IMR-90 (cell line): ENCODE data around the gene RILPL2. TPM values are rescaled to one million over a fixed set of nuclear protein-coding genes. Genes with fewer than 3 reads are reported as not detected.

ENCODE experiments used
- ATAC-seq: fragments of 200-7000 bp; cut with Tn5 transposase; 2 replicates; pipeline ENCODE4 v1.9.1; 2020; ENCODE audit warnings: low read depth, mild to moderate bottlenecking, moderate library complexity
- BruUV-seq: library from RNA; stranded (reverse); fragments of 400-500 nt; replicated peaks from 2 replicates; lab custom pipeline; 2021; lab: Mats Ljungman, UMichigan
- CTCF ChIA-PET: fragments of 300-600 bp; formaldehyde crosslinking; extraction: SDS; loops from one replicate; lab custom pipeline; 2021; ENCODE audit warnings: antibody characterized with exemption; lab: Yijun Ruan, JAX
- POLR2A ChIA-PET: fragments of 300-600 bp; sonication (Branson Sonifier 250); formaldehyde crosslinking; loops from one replicate; lab custom pipeline; 2022; ENCODE audit warnings: antibody characterized with exemption; ENCODE audit not compliant: unreplicated experiment; lab: Charles Lee
- DNase-seq: peaks from one replicate; pipeline ENCODE4 v3.0.0; 2013
- H2AFZ ChIP-seq: replicated peaks from 2 replicates; pipeline ENCODE3; 2013; ENCODE audit warnings: low read length, mild to moderate bottlenecking; ENCODE audit not compliant: poor library complexity
- H2AK5ac ChIP-seq: 2 replicates; pipeline ENCODE4 v1.6.1; 2013; ENCODE audit warnings: low read depth, low read length, inconsistent platforms
- H2AK9ac ChIP-seq: replicated peaks from 2 replicates; pipeline ENCODE3; 2013; ENCODE audit warnings: mild to moderate bottlenecking, low read depth, low read length, moderate library complexity; ENCODE audit not compliant: poor library complexity
- H2BK120ac ChIP-seq: 2 replicates; pipeline ENCODE4 v1.6.1; 2013; ENCODE audit warnings: low read depth, low read length, inconsistent platforms
- H2BK15ac ChIP-seq: 3 replicates; pipeline ENCODE4 v1.6.1; 2013; ENCODE audit warnings: low read depth, low read length, inconsistent platforms
- H2BK20ac ChIP-seq: 2 replicates; pipeline ENCODE4 v1.6.1; 2013; ENCODE audit warnings: low read depth, mild to moderate bottlenecking, inconsistent platforms, low read length, moderate library complexity
- H2BK5ac ChIP-seq: 2 replicates; pipeline ENCODE4 v1.6.1; 2013; ENCODE audit warnings: mild to moderate bottlenecking, low read depth, low read length, inconsistent platforms; ENCODE audit not compliant: poor library complexity, severe bottlenecking
- H3K14ac ChIP-seq: replicated peaks from 2 replicates; pipeline ENCODE4 v1.6.1; 2013; ENCODE audit warnings: low read depth, low read length, inconsistent platforms
- H3K18ac ChIP-seq: 2 replicates; pipeline ENCODE4 v1.6.1; 2013; ENCODE audit warnings: low read depth, low read length, control low read depth
- H3K23ac ChIP-seq: 2 replicates; pipeline ENCODE4 v1.6.1; 2013; ENCODE audit warnings: low read depth, low read length, inconsistent platforms
- H3K27ac ChIP-seq: 2 replicates; pipeline ENCODE4 v1.5.1; 2013; ENCODE audit warnings: mild to moderate bottlenecking, control low read depth, low read length; ENCODE audit not compliant: insufficient read depth
- H3K27me3 ChIP-seq: 2 replicates; pipeline ENCODE4 v1.6.1; 2013; ENCODE audit warnings: low read length; ENCODE audit not compliant: control insufficient read depth, insufficient read depth
- H3K36me3 ChIP-seq: 2 replicates; pipeline ENCODE4 v1.6.1; 2013; ENCODE audit warnings: low read length, mixed read lengths; ENCODE audit not compliant: control insufficient read depth, insufficient read depth
- H3K4ac ChIP-seq: 2 replicates; pipeline ENCODE4 v1.6.1; 2013; ENCODE audit warnings: low read depth, low read length, inconsistent platforms
- H3K4me1 ChIP-seq: 2 replicates; pipeline ENCODE4 v1.6.1; 2013; ENCODE audit warnings: low read length, mixed read lengths; ENCODE audit not compliant: control insufficient read depth, insufficient read depth
- H3K4me2 ChIP-seq: 2 replicates; pipeline ENCODE4 v1.6.1; 2013; ENCODE audit warnings: low read depth, mild to moderate bottlenecking, control low read depth, low read length, moderate library complexity
- H3K4me3 ChIP-seq: 2 replicates; pipeline ENCODE4 v1.5.1; 2013; ENCODE audit warnings: low read depth, mild to moderate bottlenecking, control low read depth, low read length, moderate library complexity; ENCODE audit not compliant: insufficient read depth
- H3K56ac ChIP-seq: 2 replicates; pipeline ENCODE4 v1.6.1; 2013; ENCODE audit warnings: low read length, inconsistent platforms; ENCODE audit not compliant: insufficient read depth; ENCODE audit errors: extremely low read depth
- H3K79me1 ChIP-seq, 2 experiments: 2 replicates each; pipeline ENCODE4 v1.6.1; 2013; ENCODE audit warnings: low read length in 2 of 2, inconsistent platforms in 1 of 2, low read depth in 1 of 2
- H3K9ac ChIP-seq: 2 replicates; pipeline ENCODE4 v1.6.1; 2013; ENCODE audit warnings: low read depth, low read length, control low read depth
- H3K9me1 ChIP-seq: 2 replicates; pipeline ENCODE4 v1.6.1; 2013; ENCODE audit warnings: low read length, inconsistent platforms; ENCODE audit not compliant: insufficient read depth
- H3K9me3 ChIP-seq: 2 replicates; pipeline ENCODE4 v1.6.1; 2013; ENCODE audit warnings: low read length; ENCODE audit not compliant: control insufficient read depth, insufficient read depth
- H4K20me1 ChIP-seq: 2 replicates; pipeline ENCODE4 v1.6.1; 2013; ENCODE audit warnings: low read length, inconsistent platforms; ENCODE audit not compliant: insufficient read depth
- H4K5ac ChIP-seq: 2 replicates; pipeline ENCODE4 v1.6.1; 2013; ENCODE audit warnings: mild to moderate bottlenecking, low read depth, low read length, control low read depth
- H4K8ac ChIP-seq, 2 experiments: 2 replicates each; pipeline ENCODE4 v1.6.1; 2013; ENCODE audit warnings: low read depth in 2 of 2, low read length in 2 of 2, control low read depth in 1 of 2, inconsistent platforms in 1 of 2
- H4K91ac ChIP-seq: 2 replicates; pipeline ENCODE4 v1.6.1; 2013; ENCODE audit warnings: low read depth, low read length, inconsistent platforms; ENCODE audit not compliant: insufficient read depth
- CEBPB ChIP-seq: IDR thresholded peaks from 2 replicates; pipeline ENCODE4 v1.6.1; 2012; ENCODE audit warnings: low read depth, low read length, improper control_type of control experiment
- CHD1 ChIP-seq: IDR thresholded peaks from 2 replicates; pipeline ENCODE4 v1.6.1; 2012; ENCODE audit warnings: low read depth, low read length, improper control_type of control experiment
- FOS ChIP-seq: fragments of 150-350 bp; IDR thresholded peaks from 2 replicates; pipeline ENCODE4 v1.6.1; 2016; ENCODE audit warnings: low read depth, low read length
- MAZ ChIP-seq: IDR thresholded peaks from 2 replicates; pipeline ENCODE4 v1.6.1; 2012; ENCODE audit warnings: low read depth, mild to moderate bottlenecking, low read length, improper control_type of control experiment, moderate library complexity, borderline replicate concordance
- NFE2L2 ChIP-seq: fragments of 150-350 bp; IDR thresholded peaks from 2 replicates; pipeline ENCODE4 v1.6.1; 2016; ENCODE audit warnings: low read depth, mild to moderate bottlenecking, low read length
- RCOR1 ChIP-seq: IDR thresholded peaks from 2 replicates; pipeline ENCODE4 v1.6.1; 2012; ENCODE audit warnings: mild to moderate bottlenecking, low read length, improper control_type of control experiment; ENCODE audit not compliant: insufficient replicate concordance
- RFX5 ChIP-seq: IDR thresholded peaks from 2 replicates; pipeline ENCODE4 v1.8.0; 2012; ENCODE audit warnings: low read depth, mild to moderate bottlenecking, low read length, moderate library complexity
- SMC3 ChIP-seq: fragments of 150-350 bp; IDR thresholded peaks from 2 replicates; pipeline ENCODE4 v1.6.1; 2016; ENCODE audit warnings: low read depth, mild to moderate bottlenecking, antibody characterized with exemption, low read length, moderate library complexity
- WGBS, 2 experiments: methylation state at CpG; one replicate each; pipeline versions ENCODE4 v1.1.5 to v1.1.7; 2013; ENCODE audit warnings: missing lambda C conversion rate in 2 of 2; ENCODE audit not compliant: insufficient read length in 1 of 2; ENCODE audit errors: extremely low coverage in 2 of 2; 5-methylcytosine and 5-hydroxymethylcytosine counted together
- dilution Hi-C: fragments of 300-500 bp; cut with HindIII; formaldehyde crosslinking; loops from one replicate; pipeline ENCODE4 v1.14.3; 2018; ENCODE audit warnings: low sequenced_read_pairs; ENCODE audit not compliant: unreplicated experiment
- in situ Hi-C: fragments of 300-500 bp; cut with MboI; formaldehyde crosslinking; loops from 3 replicates; pipeline ENCODE4 v1.14.3; 2019; ENCODE audit warnings: low sequenced_read_pairs, inconsistent platforms, mixed read lengths
- intact Hi-C: fragments of 100-400 bp; cut with micrococcal nuclease; formaldehyde crosslinking; loops from 2 replicates; pipeline ENCODE4 v1.10.0; 2022
- polyA plus RNA-seq, 3 experiments: library from polyadenylated mRNA; depleted of rRNA; stranded (reverse); fragments of >200 nt; gene quantifications; 2 replicates each; pipeline ENCODE4 v1.2.3, GENCODE V29; 2012; ENCODE audit warnings: low replicate concordance in 1 of 3
- total RNA-seq: library from RNA; depleted of rRNA; stranded (reverse); fragments of >200 nt; gene quantifications from 2 replicates; pipeline ENCODE4 v1.2.3, GENCODE V29; 2012
- TF ChIP-seq, protein P1 (sequence below): conservative IDR thresholded peaks from 2 replicates; pipeline ENCODE4 v1.5.1; 2012; ENCODE audit warnings: mild to moderate bottlenecking, low read depth, low read length, improper control_type of control experiment

Gene RILPL2
- total and polyA plus RNA-seq, 2 of the 4 experiments (the other 2 are of a cell fraction) = 1.8 to 2.2 TPM

DNA sequence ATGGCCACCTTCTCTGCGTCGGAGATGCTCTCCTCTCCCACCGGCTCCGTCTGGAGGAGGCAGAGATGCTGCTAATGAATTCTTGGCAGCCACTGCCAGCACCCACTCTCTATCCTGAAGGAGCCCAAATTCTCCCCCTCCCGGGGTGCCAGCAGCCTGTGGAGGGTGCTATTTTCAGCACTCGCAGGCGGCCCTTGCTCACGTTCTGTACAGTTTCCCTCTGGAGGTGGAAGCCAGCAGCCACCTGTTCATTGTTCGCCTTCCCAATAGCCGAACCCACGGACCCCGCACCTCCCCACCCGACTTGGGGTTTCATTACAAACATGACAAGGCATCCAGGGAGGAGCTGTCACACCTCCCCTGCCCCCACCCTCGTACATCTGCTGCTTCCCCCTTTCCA, 49.3 kb upstream of the RILPL2 start:
- BruUV-seq = no TSS peak
- WGBS, 2 experiments = 94% methylated on average over 3 of the region's 14 CpGs; no CpG with 5 or more reads in 1 of the 2 experiments

More for the DNA sequence above, 49.3 kb upstream of the RILPL2 start:
- intact Hi-C loops (no loop called here), in situ Hi-C loops (no loop called here), dilution Hi-C loops (no loop called here)
- no peak overlapping the region for H2AFZ ChIP-seq
- no peak overlapping the region for H3K4me3 ChIP-seq
- H4K91ac ChIP-seq = no peak overlapping the region
- no peak overlapping the region for H3K4ac ChIP-seq
- no peak overlapping the region for H2BK5ac ChIP-seq
- H3K56ac ChIP-seq = no peak overlapping the region
- CTCF ChIA-PET = no interaction called here
- H3K9me1 ChIP-seq = 0 out of 2 replicates have a peak, but pooled peaks cover under 1% of the 10 kb centered on the region
- H4K20me1 ChIP-seq = no peaks in the 10 kb centered on the region
- TF ChIP-seq NFE2L2 = no peak
- no peak for TF ChIP-seq CEBPB
- TF ChIP-seq SMC3 = no peak
- no peak for TF ChIP-seq RCOR1
- TF ChIP-seq, protein P1, sequence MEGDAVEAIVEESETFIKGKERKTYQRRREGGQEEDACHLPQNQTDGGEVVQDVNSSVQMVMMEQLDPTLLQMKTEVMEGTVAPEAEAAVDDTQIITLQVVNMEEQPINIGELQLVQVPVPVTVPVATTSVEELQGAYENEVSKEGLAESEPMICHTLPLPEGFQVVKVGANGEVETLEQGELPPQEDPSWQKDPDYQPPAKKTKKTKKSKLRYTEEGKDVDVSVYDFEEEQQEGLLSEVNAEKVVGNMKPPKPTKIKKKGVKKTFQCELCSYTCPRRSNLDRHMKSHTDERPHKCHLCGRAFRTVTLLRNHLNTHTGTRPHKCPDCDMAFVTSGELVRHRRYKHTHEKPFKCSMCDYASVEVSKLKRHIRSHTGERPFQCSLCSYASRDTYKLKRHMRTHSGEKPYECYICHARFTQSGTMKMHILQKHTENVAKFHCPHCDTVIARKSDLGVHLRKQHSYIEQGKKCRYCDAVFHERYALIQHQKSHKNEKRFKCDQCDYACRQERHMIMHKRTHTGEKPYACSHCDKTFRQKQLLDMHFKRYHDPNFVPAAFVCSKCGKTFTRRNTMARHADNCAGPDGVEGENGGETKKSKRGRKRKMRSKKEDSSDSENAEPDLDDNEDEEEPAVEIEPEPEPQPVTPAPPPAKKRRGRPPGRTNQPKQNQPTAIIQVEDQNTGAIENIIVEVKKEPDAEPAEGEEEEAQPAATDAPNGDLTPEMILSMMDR = no peak
- no peak for TF ChIP-seq RFX5
- TF ChIP-seq MAZ = no peak
- TF ChIP-seq CHD1 = no peak
- TF ChIP-seq FOS = no peak
- no peak overlapping the region for H2AK5ac ChIP-seq
- H3K79me1 ChIP-seq = no peaks in the 10 kb centered on the region
- H3K23ac ChIP-seq = no peak overlapping the region
- no peak overlapping the region for H2BK120ac ChIP-seq
- DNase-seq (no peak), ATAC-seq (no peak)
- no peak overlapping the region for H3K9ac ChIP-seq
- H3K36me3 ChIP-seq = peaks cover 15% of the 10 kb centered on the region
- H3K9me3 ChIP-seq = no peaks in the 10 kb centered on the region
- no peaks in the 10 kb centered on the region for H3K27me3 ChIP-seq
- no peaks in the 10 kb centered on the region for H3K4me1 ChIP-seq
- H3K4me2 ChIP-seq = no peak overlapping the region
- H3K27ac ChIP-seq = no peak overlapping the region
- H3K14ac ChIP-seq = no peak overlapping the region
- H2BK20ac ChIP-seq = no peak overlapping the region
- POLR2A ChIA-PET = no interaction called here
- no peak overlapping the region for H2BK15ac ChIP-seq
- H4K5ac ChIP-seq = no peak overlapping the region
- H3K18ac ChIP-seq = no peak overlapping the region
- H4K8ac ChIP-seq = no peak overlapping the region
- H2AK9ac ChIP-seq = peak overlapping the region; percentile 70
